Measurements from ENCODE around the gene CHN2. TPM values are rescaled to one million over a fixed set of nuclear protein-coding genes. Genes with fewer than 3 reads are reported as not detected.

The CHN2 gene
- polyA plus RNA-seq, 1 of the 3 experiments (the other 2 are of a cell fraction), result 0.02 TPM

GRCh38 chr7:29160080-29160479 lies 34.5 kb upstream of the CHN2 start:
- 4% methylated on average over 2 of the region's 2 CpGs for WGBS (ENCODE audit: low lambda C conversion rate)
- H3K9me3 ChIP-seq, result no peaks in the 10 kb centered on the region
- CTCF ChIA-PET, result interaction anchor here (6.1 to 6.4 kb wide), 2 partner anchors 29 to 238 kb away, joined by 36 to 59 read pairs; no protein-coding TSS in a partner anchor

GRCh38 chr7:29161231-29161630 lies 33.3 kb upstream of the CHN2 start:
- 24% methylated on average over 4 of the region's 4 CpGs for WGBS (ENCODE audit: low lambda C conversion rate)
- H3K27me3 ChIP-seq (ENCODE audit: insufficient read depth), result no peaks in the 10 kb centered on the region
- H2AFZ ChIP-seq (ENCODE audit: low read depth), result no peak overlapping the region
- TF ChIP-seq, protein P1, sequence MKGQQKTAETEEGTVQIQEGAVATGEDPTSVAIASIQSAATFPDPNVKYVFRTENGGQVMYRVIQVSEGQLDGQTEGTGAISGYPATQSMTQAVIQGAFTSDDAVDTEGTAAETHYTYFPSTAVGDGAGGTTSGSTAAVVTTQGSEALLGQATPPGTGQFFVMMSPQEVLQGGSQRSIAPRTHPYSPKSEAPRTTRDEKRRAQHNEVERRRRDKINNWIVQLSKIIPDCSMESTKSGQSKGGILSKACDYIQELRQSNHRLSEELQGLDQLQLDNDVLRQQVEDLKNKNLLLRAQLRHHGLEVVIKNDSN (IDR thresholded peaks at IDR 0.05; ENCODE audit: borderline replicate concordance, low read depth), result no peak
- TF ChIP-seq FOXM1 (IDR thresholded peaks at IDR 0.05; ENCODE audit: low read depth), result no peak
- no peaks in the 10 kb centered on the region for H3K36me3 ChIP-seq (replicated peaks in 1 of 2; ENCODE audit: control insufficient read depth in 1 of 2, insufficient read depth in 2 of 2, low read length in 1 of 2)
- peaks cover 0 to 22% of the 10 kb centered on the region in 2 experiments; a peak in 2 of 4 replicates for H3K4me1 ChIP-seq (ENCODE audit: control insufficient read depth in 1 of 2, insufficient read depth in 2 of 2, low read depth in 1 of 2, low read length in 1 of 2)
- no peaks in the 10 kb centered on the region for H4K20me1 ChIP-seq (ENCODE audit: insufficient read depth)
- no peaks in the 10 kb centered on the region for H3F3A ChIP-seq (replicated peaks; ENCODE audit: insufficient read depth)
- H3K9ac ChIP-seq, result no peak overlapping the region
- no peak overlapping the region for H3K4me2 ChIP-seq
- no peaks in the 10 kb centered on the region for H3K9me3 ChIP-seq
- no peak for DNase-seq
- H3K4me3 ChIP-seq (ENCODE audit: low read depth in 2 of 2, low read length in 1 of 2), result no peak overlapping the region
- H3K9me2 ChIP-seq, result 0 out of 2 replicates have a peak, but pooled peaks cover 4% of the 10 kb centered on the region
- H3K79me2 ChIP-seq (ENCODE audit: insufficient read depth), result no peaks in the 10 kb centered on the region
- no peak overlapping the region for H3K27ac ChIP-seq (ENCODE audit: low read depth in 2 of 2, low read length in 1 of 2)
- POLR2A ChIA-PET, result no interaction called here
- CTCF ChIA-PET, result interaction anchor here (1.5 to 6.4 kb wide), 2 partner anchors 239 to 248 kb away, joined by 5 to 36 read pairs; no protein-coding TSS in a partner anchor

More at GRCh38 chr7:29160080-29160479, 34.5 kb upstream of the CHN2 start:
- H3K4me2 ChIP-seq, result no peak overlapping the region
- H3K4me3 ChIP-seq (ENCODE audit: low read depth in 2 of 2, low read length in 1 of 2), result no peak overlapping the region
- DNase-seq, result peak; percentile 16
- H2AFZ ChIP-seq (ENCODE audit: low read depth), result no peak overlapping the region
- no peak overlapping the region for H3K9ac ChIP-seq
- no peaks in the 10 kb centered on the region for H4K20me1 ChIP-seq (ENCODE audit: insufficient read depth)
- TF ChIP-seq RCOR1 (IDR thresholded peaks at IDR 0.05; ENCODE audit: low read length), result peak; percentile 75; the same call in 1 of the 2 replicates
- TF ChIP-seq, protein P2, sequence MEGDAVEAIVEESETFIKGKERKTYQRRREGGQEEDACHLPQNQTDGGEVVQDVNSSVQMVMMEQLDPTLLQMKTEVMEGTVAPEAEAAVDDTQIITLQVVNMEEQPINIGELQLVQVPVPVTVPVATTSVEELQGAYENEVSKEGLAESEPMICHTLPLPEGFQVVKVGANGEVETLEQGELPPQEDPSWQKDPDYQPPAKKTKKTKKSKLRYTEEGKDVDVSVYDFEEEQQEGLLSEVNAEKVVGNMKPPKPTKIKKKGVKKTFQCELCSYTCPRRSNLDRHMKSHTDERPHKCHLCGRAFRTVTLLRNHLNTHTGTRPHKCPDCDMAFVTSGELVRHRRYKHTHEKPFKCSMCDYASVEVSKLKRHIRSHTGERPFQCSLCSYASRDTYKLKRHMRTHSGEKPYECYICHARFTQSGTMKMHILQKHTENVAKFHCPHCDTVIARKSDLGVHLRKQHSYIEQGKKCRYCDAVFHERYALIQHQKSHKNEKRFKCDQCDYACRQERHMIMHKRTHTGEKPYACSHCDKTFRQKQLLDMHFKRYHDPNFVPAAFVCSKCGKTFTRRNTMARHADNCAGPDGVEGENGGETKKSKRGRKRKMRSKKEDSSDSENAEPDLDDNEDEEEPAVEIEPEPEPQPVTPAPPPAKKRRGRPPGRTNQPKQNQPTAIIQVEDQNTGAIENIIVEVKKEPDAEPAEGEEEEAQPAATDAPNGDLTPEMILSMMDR (IDR thresholded peaks at IDR 0.05), result no peak
- TF ChIP-seq CHD2 (IDR thresholded peaks at IDR 0.05; ENCODE audit: low read length, partially characterized antibody), result peak; percentile 9
- no peak for TF ChIP-seq IRF3 (IDR thresholded peaks at IDR 0.05; ENCODE audit: low read depth, low read length)
- TF ChIP-seq EP300 (IDR thresholded peaks at IDR 0.05; ENCODE audit: borderline replicate concordance in 1 of 2, low read depth in 1 of 2, low read length in 1 of 2), result peak in 1 of 2 experiments; percentile 13; a peak in 1 of 4 replicates
- H3K9me2 ChIP-seq, result no peaks in the 10 kb centered on the region
- H3F3A ChIP-seq (replicated peaks; ENCODE audit: insufficient read depth), result no peaks in the 10 kb centered on the region
- no peak overlapping the region for H3K27ac ChIP-seq (ENCODE audit: low read depth in 2 of 2, low read length in 1 of 2)
- peaks cover 0 to 26% of the 10 kb centered on the region in 2 experiments; a peak in 2 of 4 replicates for H3K4me1 ChIP-seq (ENCODE audit: control insufficient read depth in 1 of 2, insufficient read depth in 2 of 2, low read depth in 1 of 2, low read length in 1 of 2)
- no peaks in the 10 kb centered on the region for H3K36me3 ChIP-seq (replicated peaks in 1 of 2; ENCODE audit: control insufficient read depth in 1 of 2, insufficient read depth in 2 of 2, low read length in 1 of 2)
- POLR2A ChIA-PET, result no interaction called here
- no peaks in the 10 kb centered on the region for H3K27me3 ChIP-seq (ENCODE audit: insufficient read depth)
- H3K79me2 ChIP-seq (ENCODE audit: insufficient read depth), result no peaks in the 10 kb centered on the region
